T-helper 1 cell treated with Interleukin-12 subunit alpha and Interleukin-12 subunit beta and Interleukin-4 antibody, amounts not matched to agents 30 μg/mL and 1 μg/mL, for 36 hours (primary cell): ENCODE data around the gene TRABD2B.

Experiments
- H3K27ac Mint-ChIP-seq: one replicate; pipeline ENCODE4 v1.8.0; 2021; ENCODE audit warnings: mild to moderate bottlenecking, mixed read lengths
- H3K27me3 Mint-ChIP-seq: one replicate; pipeline ENCODE4 v1.8.0; 2021; ENCODE audit warnings: low read depth, mixed read lengths
- H3K36me3 Mint-ChIP-seq: one replicate; pipeline ENCODE4 v1.8.0; 2021; ENCODE audit warnings: low read depth, mixed read lengths
- H3K4me1 Mint-ChIP-seq: one replicate; pipeline ENCODE4 v1.8.0; 2021; ENCODE audit warnings: low read depth, mixed read lengths
- H3K4me3 Mint-ChIP-seq: one replicate; pipeline ENCODE4 v1.8.0; 2021; ENCODE audit warnings: mild to moderate bottlenecking, moderate library complexity, mixed read lengths
- H3K9me3 Mint-ChIP-seq: one replicate; pipeline ENCODE4 v1.8.0; 2021; ENCODE audit warnings: mixed read lengths

Gene TRABD2B

GRCh38 chr1:48028218-48029069 is 31.3 kb upstream of the TRABD2B start:
- no peaks in the 10 kb centered on the region for H3K9me3 Mint-ChIP-seq

GRCh38 chr1:48027533-48027835 is 30.3 kb upstream of the TRABD2B start:
- H3K4me3 Mint-ChIP-seq = no peak overlapping the region
- H3K9me3 Mint-ChIP-seq = no peaks in the 10 kb centered on the region
- no peaks in the 10 kb centered on the region for H3K27me3 Mint-ChIP-seq
- no peak overlapping the region for H3K27ac Mint-ChIP-seq
- H3K36me3 Mint-ChIP-seq = no peaks in the 10 kb centered on the region
- H3K4me1 Mint-ChIP-seq = no peaks in the 10 kb centered on the region

More at GRCh38 chr1:48028218-48029069, 31.3 kb upstream of the TRABD2B start:
- no peaks in the 10 kb centered on the region for H3K27me3 Mint-ChIP-seq
- H3K4me1 Mint-ChIP-seq = no peaks in the 10 kb centered on the region
- no peak overlapping the region for H3K27ac Mint-ChIP-seq
- no peaks in the 10 kb centered on the region for H3K36me3 Mint-ChIP-seq
- no peak overlapping the region for H3K4me3 Mint-ChIP-seq

GRCh38 chr1:48026701-48027532 is 29.7 kb upstream of the TRABD2B start:
- no peaks in the 10 kb centered on the region for H3K36me3 Mint-ChIP-seq
- no peaks in the 10 kb centered on the region for H3K9me3 Mint-ChIP-seq
- H3K27ac Mint-ChIP-seq = no peak overlapping the region
- no peaks in the 10 kb centered on the region for H3K27me3 Mint-ChIP-seq
- H3K4me3 Mint-ChIP-seq = no peak overlapping the region
- H3K4me1 Mint-ChIP-seq = no peaks in the 10 kb centered on the region

GRCh38 chr1:48026275-48026674 is 29.1 kb upstream of the TRABD2B start:
- Mint-ChIP-seq H3K9me3 (no peaks in the 10 kb centered on the region), H3K27me3 (no peaks in the 10 kb centered on the region), H3K36me3 (no peaks in the 10 kb centered on the region), H3K4me1 (no peaks in the 10 kb centered on the region), H3K27ac (no peak overlapping the region), H3K4me3 (no peak overlapping the region)

GRCh38 chr1:48025076-48025475 is 27.9 kb upstream of the TRABD2B start:
- no peak overlapping the region for H3K4me3 Mint-ChIP-seq
- no peaks in the 10 kb centered on the region for H3K27me3 Mint-ChIP-seq
- H3K4me1 Mint-ChIP-seq = no peaks in the 10 kb centered on the region
- H3K9me3 Mint-ChIP-seq = no peaks in the 10 kb centered on the region
- H3K36me3 Mint-ChIP-seq = no peaks in the 10 kb centered on the region
- H3K27ac Mint-ChIP-seq = no peak overlapping the region

- Mint-ChIP-seq H3K4me1 (no peaks in the 10 kb centered on the region), H3K36me3 (no peaks in the 10 kb centered on the region), H3K27ac (no peak overlapping the region), H3K4me3 (no peak overlapping the region), H3K9me3 (no peaks in the 10 kb centered on the region), H3K27me3 (no peaks in the 10 kb centered on the region)
Observed at GRCh38 chr1:48023488-48023887, 26.3 kb upstream of the TRABD2B start.

GRCh38 chr1:48022306-48022705 is 25.1 kb upstream of the TRABD2B start:
- H3K9me3 Mint-ChIP-seq = no peaks in the 10 kb centered on the region
- H3K27me3 Mint-ChIP-seq = no peaks in the 10 kb centered on the region
- H3K36me3 Mint-ChIP-seq = no peaks in the 10 kb centered on the region
- H3K4me3 Mint-ChIP-seq = no peak overlapping the region
- no peak overlapping the region for H3K27ac Mint-ChIP-seq
- no peaks in the 10 kb centered on the region for H3K4me1 Mint-ChIP-seq

- Mint-ChIP-seq H3K9me3 (no peaks in the 10 kb centered on the region), H3K27me3 (no peaks in the 10 kb centered on the region), H3K36me3 (no peaks in the 10 kb centered on the region), H3K4me1 (no peaks in the 10 kb centered on the region), H3K27ac (no peak overlapping the region), H3K4me3 (no peak overlapping the region)
Observed at GRCh38 chr1:48021792-48022191, 24.6 kb upstream of the TRABD2B start.

GRCh38 chr1:48019714-48020315 is 22.6 kb upstream of the TRABD2B start:
- no peak overlapping the region for H3K27ac Mint-ChIP-seq
- H3K27me3 Mint-ChIP-seq = peaks cover 11% of the 10 kb centered on the region
- H3K4me1 Mint-ChIP-seq = no peaks in the 10 kb centered on the region
- H3K4me3 Mint-ChIP-seq = no peak overlapping the region
- no peaks in the 10 kb centered on the region for H3K36me3 Mint-ChIP-seq
- no peaks in the 10 kb centered on the region for H3K9me3 Mint-ChIP-seq

GRCh38 chr1:48018799-48019198 is 21.6 kb upstream of the TRABD2B start:
- Mint-ChIP-seq H3K27ac (no peak overlapping the region), H3K27me3 (peaks cover 16% of the 10 kb centered on the region), H3K4me1 (no peaks in the 10 kb centered on the region), H3K4me3 (no peak overlapping the region), H3K9me3 (no peaks in the 10 kb centered on the region), H3K36me3 (no peaks in the 10 kb centered on the region)

GRCh38 chr1:48017716-48018115 is 20.5 kb upstream of the TRABD2B start:
- Mint-ChIP-seq H3K27me3 (peaks cover 20% of the 10 kb centered on the region), H3K4me1 (no peaks in the 10 kb centered on the region), H3K9me3 (no peaks in the 10 kb centered on the region), H3K4me3 (no peak overlapping the region), H3K27ac (no peak overlapping the region), H3K36me3 (no peaks in the 10 kb centered on the region)

GRCh38 chr1:48016515-48016914 is 19.3 kb upstream of the TRABD2B start:
- Mint-ChIP-seq H3K36me3 (no peaks in the 10 kb centered on the region), H3K27me3 (peaks cover 25% of the 10 kb centered on the region), H3K27ac (no peak overlapping the region), H3K9me3 (no peaks in the 10 kb centered on the region), H3K4me3 (no peak overlapping the region), H3K4me1 (no peaks in the 10 kb centered on the region)

- Mint-ChIP-seq H3K27me3 (peaks cover 25% of the 10 kb centered on the region), H3K4me1 (no peaks in the 10 kb centered on the region), H3K27ac (no peak overlapping the region), H3K36me3 (no peaks in the 10 kb centered on the region), H3K4me3 (no peak overlapping the region), H3K9me3 (no peaks in the 10 kb centered on the region)
Observed at GRCh38 chr1:48013270-48013669, 16.1 kb upstream of the TRABD2B start.

GRCh38 chr1:48007047-48007446 is 9.9 kb upstream of the TRABD2B start:
- Mint-ChIP-seq H3K4me3 (no peak overlapping the region), H3K9me3 (no peaks in the 10 kb centered on the region), H3K27ac (no peak overlapping the region), H3K4me1 (no peaks in the 10 kb centered on the region), H3K27me3 (peaks cover 2% of the 10 kb centered on the region), H3K36me3 (no peaks in the 10 kb centered on the region)

- no peak overlapping the region for H3K4me3 Mint-ChIP-seq
- H3K9me3 Mint-ChIP-seq = no peaks in the 10 kb centered on the region
- H3K4me1 Mint-ChIP-seq = no peaks in the 10 kb centered on the region
- H3K36me3 Mint-ChIP-seq = no peaks in the 10 kb centered on the region
- H3K27me3 Mint-ChIP-seq = peaks cover 4% of the 10 kb centered on the region
- no peak overlapping the region for H3K27ac Mint-ChIP-seq
Observed at GRCh38 chr1:48006264-48006663, 9.1 kb upstream of the TRABD2B start.
